K562 (cell line): Measurements from ENCODE around the gene RETREG1. TPM values are rescaled to one million over a fixed set of nuclear protein-coding genes. Genes with fewer than 3 reads are reported as not detected.

Experiments used
- ATAC-seq: fragments of 200-7000 bp; cut with Tn5 transposase; 3 replicates; pipeline ENCODE4 v1.9.1; 2020; ENCODE audit warnings: moderate library complexity
- BruUV-seq: library from RNA; stranded (reverse); fragments of 400-500 nt; replicated peaks from 2 replicates; lab custom pipeline; 2021; lab: Mats Ljungman, UMichigan
- CTCF ChIA-PET: fragments of 300-600 bp; formaldehyde crosslinking; extraction: SDS; loops from one replicate; lab custom pipeline; 2021; ENCODE audit warnings: low intra/inter-chr PET ratio; lab: Yijun Ruan, JAX
- POLR2A ChIA-PET: fragments of 300-600, 350-650 bp; sonication (Branson Sonifier 250); formaldehyde crosslinking; extraction: SDS; loops from one replicate; lab custom pipeline; 2021; ENCODE audit warnings: antibody characterized with exemption, inconsistent platforms; lab: Yijun Ruan, JAX
- DNase-seq, 4 experiments: peaks; one replicate each; pipeline versions ENCODE4 v3.0.0 to v3.0.0-alpha.2; 2011 to 2018; ENCODE audit warnings: low spot score in 3 of 4, mixed read lengths in 3 of 4; ENCODE audit errors: extremely low read depth in 1 of 4
- FAIRE-seq: peaks from 2 replicates; lab custom pipeline; 2011; peaks lifted over from hg19 to GRCh38; lab: Jason Lieb, UNC
- H2AFZ ChIP-seq: 2 replicates; pipeline ENCODE4 v1.6.0; 2011; ENCODE audit warnings: low read depth, low read length, control low read depth, inconsistent platforms
- H3K27ac ChIP-seq: fragments of 200-600 bp; 3 replicates; pipeline ENCODE4 v1.8.0; 2011; ENCODE audit warnings: low read depth, mild to moderate bottlenecking, control low read depth, inconsistent platforms, low read length, moderate library complexity, mixed read lengths; ENCODE audit errors: extremely low read depth
- H3K27me3 ChIP-seq, 2 experiments: fragments of 300-600 bp in 1 of 2; 2 replicates in 1 of 2; 3 replicates in 1 of 2; pipeline versions ENCODE4 v1.6.0 to v1.8.0; 2011; ENCODE audit warnings: inconsistent platforms in 2 of 2, low read length in 2 of 2, mild to moderate bottlenecking in 1 of 2, mixed read lengths in 1 of 2, moderate library complexity in 1 of 2; ENCODE audit not compliant: control insufficient read depth in 2 of 2, insufficient read depth in 2 of 2
- H3K36me3 ChIP-seq: fragments of 300-600 bp; 3 replicates; pipeline ENCODE4 v1.8.0; 2011; ENCODE audit warnings: mild to moderate bottlenecking, low read length, inconsistent platforms; ENCODE audit not compliant: control insufficient read depth, insufficient read depth
- H3K4me1 ChIP-seq, 2 experiments: fragments of 200-600 bp in 1 of 2; replicated peaks in 1 of 2; 2 replicates in 1 of 2; 3 replicates in 1 of 2; pipeline versions ENCODE4 v1.5.1 to v1.8.0; 2011; ENCODE audit warnings: inconsistent platforms in 2 of 2, low read length in 2 of 2, mild to moderate bottlenecking in 1 of 2, mixed read lengths in 1 of 2, moderate library complexity in 1 of 2; ENCODE audit not compliant: control insufficient read depth in 2 of 2, insufficient read depth in 2 of 2
- H3K4me2 ChIP-seq: 2 replicates; pipeline ENCODE4 v1.6.1; 2011; ENCODE audit warnings: low read length, control low read depth, inconsistent platforms, mixed read lengths; ENCODE audit not compliant: insufficient read depth
- H3K4me3 ChIP-seq: fragments of 200-600 bp; sonication (generic), shearing (Covaris generic); 2 replicates; pipeline ENCODE4 v1.5.1; 2016; ENCODE audit warnings: control low read depth, inconsistent platforms
- H3K79me2 ChIP-seq: fragments of 200-600 bp; 3 replicates; pipeline ENCODE4 v1.8.0; 2011; ENCODE audit warnings: low read length, inconsistent platforms; ENCODE audit not compliant: control insufficient read depth, insufficient read depth
- H3K9ac ChIP-seq, 2 experiments: 2 replicates each; pipeline versions ENCODE4 v1.6.0 to v1.6.1; 2011; ENCODE audit warnings: low read depth in 2 of 2, low read length in 2 of 2, control low read depth in 1 of 2, inconsistent platforms in 1 of 2, mild to moderate bottlenecking in 1 of 2, mixed read lengths in 1 of 2; ENCODE audit not compliant: insufficient read depth in 1 of 2
- H3K9me1 ChIP-seq: one replicate; pipeline ENCODE4 v1.6.0; 2011; ENCODE audit warnings: inconsistent platforms, mild to moderate bottlenecking, low read length, moderate library complexity; ENCODE audit not compliant: control insufficient read depth, insufficient read depth
- H3K9me3 ChIP-seq: replicated peaks from 2 replicates; pipeline ENCODE4 v1.5.1; 2011; ENCODE audit warnings: low read depth, low read length, inconsistent platforms; ENCODE audit not compliant: control insufficient read depth, insufficient read depth
- H4K20me1 ChIP-seq: replicated peaks from 2 replicates; pipeline ENCODE4 v1.6.1; 2011; ENCODE audit warnings: low read length, inconsistent platforms, mixed read lengths; ENCODE audit not compliant: control insufficient read depth, insufficient read depth
- ATF3 ChIP-seq, 2 experiments: fragments of 450-650 bp in 1 of 2; sonication (generic) in 1 of 2; formaldehyde crosslinking in 1 of 2; IDR thresholded peaks in 1 of 2; conservative IDR thresholded peaks in 1 of 2; 2 replicates each; pipeline versions ENCODE4 v1.6.1 to v1.8.1; 2016 to 2023; ENCODE audit warnings: mild to moderate bottlenecking in 2 of 2, moderate library complexity in 2 of 2, inconsistent platforms in 1 of 2, missing genetic modification reagents in 1 of 2
- CEBPG ChIP-seq, 3 experiments: fragments of 200-800 bp in 1 of 3; sonication (Bioruptor generic) in 1 of 3; sonication (generic) in 1 of 3; formaldehyde crosslinking in 1 of 3; IDR thresholded peaks in 2 of 3; conservative IDR thresholded peaks in 1 of 3; 2 replicates each; pipeline versions ENCODE4 v1.6.1 to v1.8.0; 2016 to 2022; ENCODE audit warnings: missing compliant biosample characterization in 2 of 3, missing genetic modification characterization in 2 of 3, mild to moderate bottlenecking in 1 of 3, missing genetic modification reagents in 1 of 3
- MTA3 ChIP-seq: fragments of 450-650 bp; formaldehyde crosslinking; IDR thresholded peaks from 2 replicates; pipeline ENCODE4 v1.6.1; 2017; ENCODE audit warnings: mild to moderate bottlenecking, borderline replicate concordance
- THAP7 ChIP-seq: fragments of 250-450 bp; sonication (Bioruptor Pico); IDR thresholded peaks from 2 replicates; pipeline ENCODE4 v1.5.0; 2021
- WGBS: fragments of 100-300 bp; shearing (Covaris generic); methylation state at CpG from one replicate; pipeline ENCODE4 v1.1.6; 2016; ENCODE audit warnings: low coverage, mixed read lengths; ENCODE audit not compliant: insufficient coverage; ENCODE audit errors: missing lambda C conversion rate; 5-methylcytosine and 5-hydroxymethylcytosine counted together
- in situ Hi-C: fragments of 300-500 bp; cut with MboI; formaldehyde crosslinking; loops from 4 replicates; pipeline ENCODE4 v1.15.0; 2018; ENCODE audit warnings: inconsistent platforms, mixed read lengths
- intact Hi-C: fragments of 100-400 bp; cut with micrococcal nuclease; formaldehyde crosslinking; loops from 2 replicates; pipeline ENCODE4 v1.14.2; 2022
- polyA plus RNA-seq, 8 experiments: library from polyadenylated mRNA; depleted of rRNA in 4 of 8; stranded (reverse) in 5 of 8; unstranded in 3 of 8; fragments of >200 nt; fragmentation: Nextera tagmentation in 2 of 8; fragmentation: Illumina TruSeq in 1 of 8; extraction: Ambion mirVana in 2 of 8; extraction: Trizol in 1 of 8; gene quantifications; 2 replicates each; pipeline versions ENCODE4 v1.2.1 to v1.2.3, GENCODE V29; 2011 to 2014; ENCODE audit warnings: inconsistent platforms in 1 of 8, missing spikeins in 1 of 8
- total RNA-seq, 7 experiments: library from RNA; depleted of rRNA in 6 of 7; stranded (reverse); fragments of >200 nt in 6 of 7; fragmentation: Illumina TruSeq in 2 of 7; extraction: Trizol in 2 of 7; gene quantifications; 2 replicates each; pipeline versions ENCODE4 v1.2.1 to v1.2.3, GENCODE V29; 2011 to 2021; ENCODE audit warnings: low replicate concordance in 1 of 7

The RETREG1 gene
- total and polyA plus RNA-seq, 9 of the 15 experiments (the other 6 are each of a cell fraction or from before 2014, with no cell fraction given) = 0.01 to 0.20 (median 0.08) TPM; not detected in 5

- TF ChIP-seq MTA3 = no peak
- TF ChIP-seq, all 486 proteins: peak for 0
Observed at GRCh38 chr5:16642867-16643266, 26.1 kb upstream of the RETREG1 start (continued).

GRCh38 chr5:16639206-16639605 lies 22.4 kb upstream of the RETREG1 start:
- no peak for TF ChIP-seq CEBPG (CRISPR knock-in tag; IDR thresholded peaks at IDR 0.05)
- peak in 1 of 2 experiments; percentile 30; a peak in 1 of 4 replicates for TF ChIP-seq CEBPG (tag; conservative IDR thresholded peaks at IDR 0.05 in 1 of 2, IDR thresholded peaks at IDR 0.05 in 1 of 2)
- peak; percentile 41; the same call in 1 of the 2 replicates for TF ChIP-seq ATF3 (IDR thresholded peaks at IDR 0.05)
- no peak for TF ChIP-seq ATF3 (CRISPR knock-in tag; conservative IDR thresholded peaks at IDR 0.05)
- TF ChIP-seq THAP7 (CRISPR knock-in tag) = no peak
- H3K4me3 ChIP-seq = no peak overlapping the region
- ChIA-PET POLR2A (interaction anchor here (0.6 kb wide), 1 partner anchor 441 kb away, joined by 4 read pairs; no protein-coding TSS in a partner anchor), CTCF (no interaction called here)
- no peak overlapping the region for H3K27ac ChIP-seq
- H3K79me2 ChIP-seq = no peaks in the 10 kb centered on the region
- no peaks in the 10 kb centered on the region for H3K9me3 ChIP-seq
- H4K20me1 ChIP-seq = no peaks in the 10 kb centered on the region
- no peak overlapping the region for H3K9ac ChIP-seq
- H3K4me2 ChIP-seq = no peak overlapping the region
- WGBS = 0% methylated on average over 4 of the region's 4 CpGs
- no TSS peak for BruUV-seq
- H3K36me3 ChIP-seq = no peaks in the 10 kb centered on the region
- intact Hi-C loops (no loop called here), in situ Hi-C loops (no loop called here)
- H3K27me3 ChIP-seq = no peaks in the 10 kb centered on the region; a peak in 1 of 5 replicates
- H3K9me1 ChIP-seq = no peaks in the 10 kb centered on the region
- no peak for ATAC-seq
- no peak for FAIRE-seq
- no peak overlapping the region for H2AFZ ChIP-seq
- no peak for DNase-seq
- H3K4me1 ChIP-seq = no peaks in the 10 kb centered on the region
